HG03442 (cell line): Measurements from ENCODE around the gene OCA2.
"Not testable (repeated sequence)": the region's sequence is repeated elsewhere in the genome, so short reads cannot be mapped to it uniquely, and the experiment has no call there.

ENCODE experiments used
- ATAC-seq: cut with Tn5 transposase; IDR thresholded peaks from one replicate; pipeline ENCODE4 v1.9.1; 2021; ENCODE audit warnings: mild to moderate bottlenecking, moderate library complexity; ENCODE audit not compliant: unreplicated experiment

The OCA2 gene

DNA sequence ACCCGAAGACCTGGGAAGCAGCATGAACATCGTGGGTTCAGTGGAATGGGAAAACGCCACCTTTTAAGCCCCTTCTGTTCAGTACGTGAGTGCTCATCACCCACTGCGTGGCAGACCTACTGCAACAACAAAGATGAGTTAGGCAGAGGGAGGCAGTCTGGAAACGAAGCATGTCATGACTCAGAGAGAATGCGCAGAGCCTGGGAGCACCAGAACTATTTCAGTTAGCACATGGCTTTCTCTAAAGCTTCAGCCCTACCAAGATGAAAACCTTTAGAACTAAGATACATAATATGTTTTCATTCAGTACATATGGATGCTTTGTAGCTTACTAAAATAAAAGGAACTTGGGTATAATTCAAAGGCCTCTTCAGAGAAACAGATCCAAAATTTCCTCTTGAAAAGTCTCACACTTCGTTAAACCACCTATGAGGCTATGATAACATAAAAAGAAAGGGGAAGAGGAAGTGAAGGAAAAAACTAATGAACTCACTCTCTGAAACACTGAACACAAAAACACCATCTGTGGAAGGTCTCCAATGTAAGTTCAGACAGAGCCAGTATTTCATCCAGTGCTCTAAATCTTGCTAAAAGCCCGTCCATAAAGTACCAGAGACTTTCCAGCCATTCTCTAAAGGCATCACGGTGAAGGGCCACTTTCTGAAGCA is 140.1 kb downstream of the OCA2 start:
- ATAC-seq: no peak

- no peak for ATAC-seq
These were observed 142.8 kb downstream of the OCA2 start for GRCh38 chr15:27956285-27956684.

- no peak for ATAC-seq
These were observed 144.0 kb downstream of the OCA2 start for GRCh38 chr15:27955087-27955486.

DNA sequence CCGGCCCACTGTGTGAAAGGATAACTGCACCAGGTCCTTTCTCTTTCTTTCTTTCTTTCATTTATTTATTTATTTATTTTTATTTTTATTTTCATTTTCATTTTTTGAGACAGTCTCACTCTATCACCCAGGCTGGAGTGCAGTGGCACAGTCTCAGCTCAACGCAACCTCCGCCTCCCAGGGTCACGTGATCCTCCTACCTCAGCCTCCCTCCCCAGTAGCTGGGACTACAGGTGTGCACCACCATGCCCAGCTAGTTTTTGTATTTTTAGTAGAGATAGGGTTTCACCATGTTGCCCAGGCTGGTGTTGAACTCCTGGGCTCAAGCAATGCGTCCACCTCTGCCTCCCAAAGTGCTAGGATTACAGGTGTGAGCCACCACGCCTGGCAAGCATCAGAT is 146.5 kb downstream of the OCA2 start:
- ATAC-seq: not testable (repeated sequence)

DNA sequence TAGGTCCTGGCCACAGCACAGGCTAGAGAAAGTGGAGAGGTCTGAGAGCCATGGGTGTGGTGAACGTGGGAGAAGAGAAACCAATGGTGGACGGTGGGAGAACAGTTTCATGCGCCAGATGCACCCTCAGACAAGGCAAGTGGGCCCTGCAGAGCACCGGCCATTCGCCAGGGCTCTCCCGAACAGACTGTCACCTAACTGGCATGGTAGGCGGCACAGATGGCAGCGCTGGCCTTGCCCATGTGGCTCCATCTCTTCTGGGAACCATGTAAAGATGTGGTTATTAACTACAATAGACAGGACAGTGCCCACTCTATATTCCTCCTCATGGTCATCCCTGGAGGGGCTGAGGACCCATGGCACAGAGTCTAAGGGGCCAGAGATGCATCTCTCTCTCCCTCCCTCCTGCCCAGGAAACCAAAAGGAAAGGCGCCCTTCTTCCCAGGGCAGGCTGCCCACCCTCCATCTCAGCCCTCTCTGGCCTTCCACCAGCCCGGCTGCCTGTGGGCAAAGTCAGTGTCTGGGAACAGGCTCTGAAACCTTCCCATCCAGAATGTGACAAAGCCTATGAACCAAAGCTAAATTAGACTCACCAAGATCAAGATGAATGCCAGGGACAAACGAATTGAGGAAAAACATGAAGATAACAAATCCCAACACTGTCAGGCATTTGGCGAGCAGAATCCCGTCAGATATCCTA is 147.8 kb downstream of the OCA2 start:
- ATAC-seq: no peak

- ATAC-seq: no peak
These were observed 150.0 kb downstream of the OCA2 start for GRCh38 chr15:27949089-27949488.

DNA sequence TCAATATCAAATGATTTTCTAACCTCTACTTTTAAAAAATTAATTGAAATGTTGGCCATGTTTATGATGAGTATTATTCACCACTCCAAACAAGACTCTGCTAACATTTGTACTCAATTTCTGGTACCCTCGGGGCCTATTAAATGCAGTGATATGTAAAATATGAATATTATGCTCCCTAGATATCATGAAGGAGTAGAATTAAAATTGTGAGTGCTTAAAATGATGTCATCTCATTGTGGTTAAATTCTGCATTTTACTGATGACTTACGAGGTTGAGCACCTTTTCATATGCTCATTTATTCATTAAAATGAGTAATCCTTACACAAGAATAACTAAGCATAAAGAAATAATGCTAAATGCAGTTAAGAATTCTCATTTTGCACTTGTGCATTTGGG is 159.9 kb downstream of the OCA2 start:
- ATAC-seq: no peak

GRCh38 chr15:27937851-27938250 is 161.3 kb downstream of the OCA2 start:
- ATAC-seq: no peak

DNA sequence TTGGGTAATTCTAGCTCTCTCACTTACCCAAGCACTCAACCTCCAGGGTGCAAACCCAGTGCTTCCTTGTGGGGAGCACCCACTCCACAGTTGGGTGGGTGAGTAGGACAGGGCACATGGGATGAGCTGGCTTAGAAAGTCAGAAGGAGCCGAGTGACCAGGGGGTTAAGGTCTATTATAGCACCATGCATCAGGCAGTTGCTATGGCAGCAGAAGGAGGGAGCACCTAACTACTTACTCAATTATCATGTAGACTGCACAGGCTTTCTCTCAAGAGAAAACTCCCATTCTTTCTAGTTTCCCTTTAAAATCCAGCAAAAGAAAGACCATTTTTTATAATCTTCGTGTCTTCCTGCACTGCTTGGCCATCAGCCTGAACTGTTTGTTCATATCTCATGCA is 163.0 kb downstream of the OCA2 start:
- no peak for ATAC-seq

DNA sequence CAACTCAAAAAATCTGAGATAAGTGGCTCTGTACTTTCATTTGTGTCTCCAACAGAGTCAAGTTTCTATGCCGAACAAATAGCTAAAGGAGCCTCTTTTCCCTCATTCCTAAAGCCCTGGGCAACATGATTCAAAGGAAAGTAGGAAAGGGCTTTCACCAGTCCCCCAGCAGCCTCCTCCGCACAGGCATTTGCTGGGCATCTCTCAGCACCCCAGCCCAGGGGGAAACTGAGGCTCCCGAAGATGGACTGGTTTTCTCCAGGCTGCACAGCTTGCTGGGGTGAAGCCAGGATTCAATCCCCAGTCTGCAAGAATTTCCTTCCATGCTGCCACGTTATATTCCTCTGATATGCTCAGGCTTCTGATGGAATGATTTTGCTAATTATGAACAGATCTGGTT is 163.8 kb downstream of the OCA2 start:
- no peak for ATAC-seq

DNA sequence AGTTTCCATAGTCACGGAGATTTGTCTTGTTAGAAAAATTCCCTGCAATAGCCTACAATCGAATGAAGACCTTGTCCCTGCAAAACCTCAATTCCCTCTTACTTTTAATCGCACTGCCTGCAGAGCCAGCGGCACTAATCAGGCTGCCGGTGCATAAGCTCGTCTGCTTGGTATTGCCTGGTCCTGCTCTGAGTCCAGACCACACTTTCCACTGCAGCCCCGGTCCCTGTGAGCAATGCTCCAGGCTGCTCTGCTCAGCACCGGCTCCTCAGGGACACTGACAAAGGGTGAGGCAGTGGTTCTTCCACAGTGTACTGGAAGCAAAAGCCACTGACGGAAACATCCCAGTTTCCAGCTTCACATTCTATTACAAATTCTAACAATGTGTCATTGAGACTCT is 164.3 kb downstream of the OCA2 start:
- ATAC-seq: no peak

DNA sequence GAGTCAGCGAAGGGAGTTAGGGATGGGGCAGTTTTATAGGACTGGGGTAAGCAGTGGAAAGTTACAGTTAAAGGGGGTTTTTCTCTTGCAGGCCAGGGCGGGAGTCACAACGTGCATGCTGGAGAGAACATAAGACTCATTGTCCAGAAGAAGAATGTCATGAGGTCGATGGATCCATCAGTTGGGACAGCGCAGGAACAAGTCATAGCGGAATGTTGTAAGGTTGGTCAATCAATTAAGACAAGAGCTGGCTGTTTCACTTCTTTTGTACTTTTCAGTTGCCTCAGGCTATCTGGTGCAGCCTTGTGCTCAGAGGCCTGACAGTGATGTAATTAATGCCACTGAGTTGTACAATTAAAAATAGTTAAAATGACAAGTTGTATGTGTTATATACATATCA is 165.6 kb downstream of the OCA2 start:
- ATAC-seq: no peak

GRCh38 chr15:27932600-27932999 is 166.5 kb downstream of the OCA2 start:
- ATAC-seq: no peak

GRCh38 chr15:27928386-27928785 is 170.7 kb downstream of the OCA2 start:
- no peak for ATAC-seq

- no peak for ATAC-seq
These were observed 186.8 kb downstream of the OCA2 start for GRCh38 chr15:27912283-27912682.

- no peak for ATAC-seq
These were observed 192.3 kb downstream of the OCA2 start for GRCh38 chr15:27906802-27907201.

GRCh38 chr15:27903405-27903804 is 195.7 kb downstream of the OCA2 start:
- no peak for ATAC-seq

DNA sequence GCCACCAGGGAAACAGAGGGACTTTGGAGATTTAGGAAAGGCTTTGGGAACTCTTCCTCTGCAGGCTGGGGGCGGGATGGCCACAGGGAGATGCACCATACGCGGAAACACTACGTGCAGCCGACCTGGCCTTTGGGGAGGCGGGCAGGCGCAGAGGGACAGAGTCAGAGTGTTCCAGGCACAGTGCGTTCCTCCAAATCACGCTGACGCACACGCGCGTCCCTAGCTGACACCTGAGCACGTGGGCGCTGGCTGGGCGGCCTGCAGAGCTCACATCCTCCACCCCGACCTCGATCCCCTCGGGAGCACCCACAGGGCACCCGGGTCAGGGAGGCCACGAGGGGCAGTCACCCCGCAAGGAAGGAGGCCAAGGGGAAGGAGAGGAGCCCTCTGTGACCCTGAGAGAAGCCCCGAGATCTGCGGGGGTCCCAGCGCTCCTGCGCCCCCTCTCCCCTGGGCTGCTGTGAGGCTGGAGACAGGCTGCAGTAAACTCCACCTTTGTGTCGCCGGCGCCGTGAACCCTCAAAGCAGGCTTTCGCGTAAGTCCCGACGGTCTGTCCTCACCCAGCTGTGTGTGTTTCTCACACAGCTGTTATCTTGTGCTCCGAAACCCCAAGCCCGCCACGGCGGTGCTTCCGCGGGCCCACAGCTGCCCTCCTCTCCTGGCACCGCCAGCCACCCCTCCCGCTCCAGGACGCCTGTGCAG is 196.3 kb downstream of the OCA2 start:
- ATAC-seq: no peak

- no peak for ATAC-seq
These were observed 199.4 kb downstream of the OCA2 start for GRCh38 chr15:27899583-27900285.

- ATAC-seq: no peak
These were observed 201.6 kb downstream of the OCA2 start for GRCh38 chr15:27897481-27897880.

- no peak for ATAC-seq
These were observed 204.5 kb downstream of the OCA2 start for GRCh38 chr15:27894645-27895044.

DNA sequence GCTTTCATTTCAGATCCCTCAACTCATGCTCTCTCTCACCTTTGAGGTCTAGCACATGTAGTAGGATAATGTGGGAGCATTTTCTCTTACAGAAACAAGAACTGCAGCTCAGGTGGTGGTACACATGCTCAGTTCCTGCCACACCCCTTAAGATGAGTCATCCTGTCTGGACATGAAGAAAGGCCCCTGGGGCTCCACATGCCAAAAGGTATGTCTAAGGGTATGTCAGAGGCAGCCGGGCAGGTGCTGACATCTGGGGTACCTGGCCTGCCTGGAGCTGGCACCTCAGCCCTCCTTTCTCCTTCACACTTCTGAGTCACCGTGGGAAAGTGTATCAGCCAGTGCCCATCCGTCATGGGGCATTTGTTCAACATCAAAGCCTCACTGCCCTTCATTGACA is 209.9 kb downstream of the OCA2 start:
- ATAC-seq: no peak
